ENCODE results near the gene UBE2M.

Gene UBE2M

DNA sequence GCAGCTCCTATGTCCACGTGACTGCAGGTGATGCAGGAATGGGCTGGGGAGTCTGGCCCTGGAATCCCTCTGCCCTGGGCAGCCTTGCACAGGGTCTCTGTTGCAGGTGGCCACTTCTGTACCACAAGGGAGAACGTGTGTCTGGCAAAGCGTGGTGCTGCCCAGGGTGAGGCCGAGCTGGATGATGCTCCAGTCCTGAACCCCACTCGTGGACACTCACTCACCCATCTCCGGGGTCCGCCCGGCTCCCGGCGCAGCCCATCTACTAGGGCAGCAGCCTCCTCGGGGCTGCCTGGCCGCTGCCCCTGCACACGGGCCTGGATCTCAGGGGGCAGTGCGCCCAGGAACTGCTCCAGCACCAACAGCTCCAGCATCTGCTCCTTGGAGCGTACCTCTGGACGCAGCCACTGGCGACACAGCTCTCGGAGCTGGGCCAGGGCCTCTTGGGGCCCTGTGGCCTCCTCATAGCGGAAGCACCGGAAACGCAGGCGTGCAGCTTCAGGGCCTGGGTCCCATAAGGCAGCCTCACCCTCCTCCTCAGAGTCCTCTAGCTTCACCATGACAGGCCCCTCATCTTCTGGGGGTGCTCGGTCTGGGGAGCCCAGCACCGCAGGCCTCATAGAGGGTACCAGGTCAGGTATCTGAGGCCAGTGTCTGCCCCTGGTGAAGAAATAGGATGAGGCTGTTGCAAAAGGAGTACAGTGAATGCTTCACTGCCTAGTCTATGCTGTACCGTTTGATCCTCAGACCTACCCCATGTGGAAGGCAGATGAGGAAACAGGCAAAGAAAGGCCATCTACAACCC is 12.6 kb upstream of the UBE2M start:
- no peak for DNase-seq

DNA sequence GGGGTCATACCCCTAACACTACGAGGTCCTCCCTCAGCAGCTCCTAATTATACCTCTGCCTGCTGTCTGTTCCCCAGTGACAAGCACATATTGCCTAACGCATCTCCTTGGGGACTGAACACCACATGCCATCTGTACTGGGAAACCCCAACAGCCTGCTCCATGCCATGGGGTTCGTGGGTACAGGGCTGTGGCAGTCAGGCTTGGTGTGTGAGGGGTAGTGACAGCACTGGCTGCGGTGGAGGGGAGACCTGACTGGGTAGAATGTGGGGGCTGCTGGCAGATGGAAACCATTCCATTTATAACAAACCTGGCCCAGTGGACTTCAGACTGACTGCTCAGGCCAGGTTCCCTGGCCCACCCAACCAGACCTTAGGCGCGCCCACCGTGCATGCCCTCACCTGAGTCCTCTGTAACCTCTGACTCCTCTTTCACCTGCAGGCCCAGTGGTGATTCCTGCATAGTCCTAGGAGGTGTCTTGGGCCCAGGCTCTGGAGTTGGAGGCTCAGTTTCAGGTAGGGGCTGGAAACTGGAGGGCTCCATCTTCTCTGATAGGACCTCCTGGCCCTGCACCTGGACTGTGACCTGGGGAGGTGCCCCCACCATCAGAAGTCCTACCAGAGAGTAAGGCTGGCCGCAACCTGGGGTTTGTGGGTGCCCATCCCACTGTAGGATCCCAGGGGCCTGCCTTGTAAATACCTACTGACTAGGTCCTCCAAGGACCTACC is 11.7 kb upstream of the UBE2M start:
- no peak for DNase-seq

DNA sequence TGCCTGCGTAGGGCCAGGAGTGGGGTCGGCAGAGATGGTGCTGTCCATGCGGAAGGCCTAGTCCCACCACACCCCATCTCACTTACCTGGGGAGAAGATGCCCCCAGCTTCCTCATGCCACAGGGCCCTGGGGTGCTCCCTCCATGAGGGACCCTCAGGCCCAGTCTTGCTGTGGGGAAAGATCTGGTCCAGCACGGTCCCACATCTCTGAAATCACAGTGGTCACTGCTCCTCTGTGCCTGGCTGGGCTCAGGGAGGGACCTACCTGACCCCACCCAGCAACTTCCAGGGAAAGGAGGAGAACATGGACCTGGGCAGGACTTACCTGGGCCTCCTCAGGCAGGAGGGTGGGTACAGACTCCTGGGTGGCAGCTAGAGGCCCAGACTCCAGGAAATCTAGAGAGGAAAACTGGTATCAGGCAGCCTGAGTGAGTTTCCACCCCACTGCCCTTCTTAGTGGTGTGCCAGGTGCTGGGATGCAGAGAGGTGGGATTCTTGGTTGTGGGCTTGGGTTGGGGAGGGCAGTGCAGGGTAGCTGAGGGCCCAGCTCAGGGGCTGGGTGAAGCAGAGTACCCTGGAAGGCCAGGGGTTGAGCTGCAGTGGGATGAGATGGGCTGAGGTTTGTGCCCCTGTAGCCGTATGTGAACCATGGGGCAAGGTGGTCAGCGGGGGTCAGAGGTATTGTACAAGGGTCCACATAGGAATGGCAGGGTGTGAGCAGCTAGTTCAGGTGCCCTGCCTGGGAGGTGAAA is 11.0 kb upstream of the UBE2M start:
- DNase-seq = no peak

DNA sequence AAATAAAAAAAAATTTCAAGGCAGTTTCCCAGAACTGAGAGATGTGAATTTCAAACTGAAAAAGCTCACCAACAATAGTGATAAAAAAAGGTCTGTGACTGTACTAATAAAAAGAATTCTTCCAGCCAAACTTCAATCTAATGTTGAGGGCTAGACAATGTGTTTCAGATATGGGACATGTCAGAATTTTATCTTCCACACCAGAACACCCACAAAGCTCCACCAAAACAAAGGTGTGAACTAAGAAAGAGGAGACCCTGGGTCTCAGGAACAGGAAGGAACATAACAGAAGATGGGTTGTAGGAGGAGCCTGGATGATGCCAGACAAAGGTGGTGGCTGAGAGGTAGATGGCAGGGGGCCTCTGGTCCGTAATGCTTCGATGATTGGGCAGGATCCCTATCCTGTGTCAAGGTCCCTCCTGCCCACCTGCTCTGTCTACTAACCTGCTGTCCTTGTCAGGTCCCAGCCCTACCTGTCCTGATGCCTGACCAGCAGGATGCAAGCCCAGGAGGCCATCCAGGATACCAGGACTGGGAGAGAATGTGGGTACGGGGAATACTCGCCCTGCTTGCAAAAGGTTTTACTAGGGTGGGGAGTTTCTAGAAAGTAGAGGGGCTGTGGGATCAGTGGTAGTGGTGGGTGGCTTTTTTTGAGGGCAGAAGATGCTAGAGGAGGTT is 10.2 kb upstream of the UBE2M start:
- DNase-seq = no peak

DNA sequence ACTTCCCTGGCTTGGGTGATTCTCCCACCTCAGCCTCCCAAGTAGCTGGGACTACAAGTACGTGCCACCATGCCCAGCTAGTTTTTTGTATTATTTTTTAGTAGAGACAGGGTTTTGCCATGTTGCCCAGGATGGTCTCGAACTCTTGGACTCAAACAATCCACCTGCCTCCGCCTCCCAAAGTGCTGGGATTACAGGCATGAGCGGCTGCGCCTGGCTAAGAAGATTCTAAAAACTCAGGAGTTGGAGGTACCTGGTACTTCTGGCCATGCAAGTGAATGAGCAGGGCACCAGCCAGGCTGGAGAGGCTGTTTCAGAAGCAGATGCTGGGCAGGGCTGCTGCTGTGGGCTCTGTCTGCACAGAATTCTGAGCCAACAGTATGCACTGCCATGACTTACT is 8.6 kb upstream of the UBE2M start:
- no peak for DNase-seq

DNA sequence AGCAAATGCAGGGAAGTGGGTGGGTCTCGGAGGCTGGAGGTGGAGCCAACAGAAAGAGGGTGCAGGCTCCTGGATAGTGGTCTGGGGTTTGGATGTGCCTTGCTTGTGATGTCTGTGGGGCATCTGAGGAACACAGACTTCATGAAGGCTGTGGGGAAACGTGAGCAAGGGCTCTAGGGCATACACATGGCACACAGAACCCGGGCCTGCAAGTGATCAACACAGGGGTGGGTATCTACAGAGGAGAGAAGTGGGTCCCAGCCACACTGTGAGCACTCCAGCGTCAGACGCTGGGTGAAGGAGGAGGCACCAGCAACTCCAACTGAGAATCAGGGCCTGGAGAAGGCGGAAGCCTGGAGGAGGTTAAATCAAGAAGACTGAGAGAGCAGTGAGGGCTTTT is 5.4 kb upstream of the UBE2M start:
- DNase-seq = no peak

DNA sequence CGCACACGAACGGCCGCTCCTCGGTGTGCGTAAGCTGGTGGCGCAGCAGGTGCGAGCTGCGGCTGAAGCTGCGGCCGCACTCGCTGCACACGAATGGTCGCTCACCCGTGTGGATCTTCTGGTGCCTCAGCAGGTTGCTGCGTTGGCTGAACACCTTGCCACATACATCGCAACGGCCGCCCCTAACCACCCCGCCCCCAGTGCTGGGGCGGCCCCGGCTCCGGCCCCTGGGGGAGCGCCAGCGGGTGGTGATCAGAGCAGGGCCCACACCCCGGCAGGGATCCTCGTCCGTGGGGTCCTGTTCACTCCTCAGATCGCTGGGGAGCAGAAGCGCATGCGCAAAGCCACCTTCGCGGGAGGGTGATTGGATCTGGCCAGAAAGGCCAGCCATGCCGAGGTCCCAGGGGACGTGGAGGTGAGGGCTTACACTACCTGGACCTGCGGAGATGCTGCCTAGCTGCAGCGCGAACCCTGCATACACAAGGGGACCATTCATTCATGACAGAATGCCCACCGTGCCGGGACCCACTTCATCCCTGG is 4.7 kb upstream of the UBE2M start:
- DNase-seq = no peak

DNA sequence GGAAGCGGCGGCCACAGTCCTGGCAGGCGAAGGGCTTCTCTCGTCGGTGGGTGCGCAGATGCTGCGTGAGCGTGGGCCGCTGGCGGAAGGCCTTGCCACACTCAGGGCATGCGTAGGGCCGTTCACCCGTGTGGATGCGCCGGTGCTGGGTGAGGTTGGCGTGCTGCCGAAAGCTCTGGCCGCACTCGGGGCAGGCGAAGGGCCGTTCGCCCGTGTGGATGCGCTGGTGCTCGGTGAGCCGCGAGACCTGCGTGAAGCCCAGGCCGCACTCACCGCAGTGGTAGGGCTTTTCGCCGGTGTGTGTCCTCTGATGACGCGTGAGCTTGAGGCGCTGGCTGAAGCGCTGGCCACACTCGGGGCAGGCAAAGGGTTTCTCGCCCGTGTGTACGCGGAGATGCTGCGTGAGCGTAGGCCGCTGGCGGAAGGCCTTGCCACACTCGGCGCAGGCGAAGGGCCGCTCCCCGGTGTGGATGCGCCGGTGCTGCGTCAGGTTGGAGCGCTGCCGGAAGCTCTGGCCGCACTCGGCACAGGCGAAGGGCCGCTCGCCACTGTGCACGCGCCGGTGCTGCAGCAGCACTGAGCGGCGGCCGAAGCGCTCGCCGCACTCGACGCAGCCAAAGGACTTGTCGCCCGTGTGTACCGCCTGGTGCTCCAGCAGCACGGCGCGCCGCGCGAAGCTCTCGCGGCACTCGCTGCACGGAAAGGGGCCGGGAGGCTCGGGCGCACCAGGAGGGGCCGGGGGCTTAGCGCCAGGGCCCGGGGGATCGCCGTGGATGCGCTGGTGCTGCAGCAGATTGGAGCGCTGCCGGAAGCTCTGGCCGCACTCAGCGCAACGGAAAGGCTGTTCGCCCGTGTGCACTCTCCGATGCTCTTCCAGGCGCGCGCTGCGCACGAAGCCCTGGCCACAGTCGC is 4.0 kb upstream of the UBE2M start:
- DNase-seq = no peak

DNA sequence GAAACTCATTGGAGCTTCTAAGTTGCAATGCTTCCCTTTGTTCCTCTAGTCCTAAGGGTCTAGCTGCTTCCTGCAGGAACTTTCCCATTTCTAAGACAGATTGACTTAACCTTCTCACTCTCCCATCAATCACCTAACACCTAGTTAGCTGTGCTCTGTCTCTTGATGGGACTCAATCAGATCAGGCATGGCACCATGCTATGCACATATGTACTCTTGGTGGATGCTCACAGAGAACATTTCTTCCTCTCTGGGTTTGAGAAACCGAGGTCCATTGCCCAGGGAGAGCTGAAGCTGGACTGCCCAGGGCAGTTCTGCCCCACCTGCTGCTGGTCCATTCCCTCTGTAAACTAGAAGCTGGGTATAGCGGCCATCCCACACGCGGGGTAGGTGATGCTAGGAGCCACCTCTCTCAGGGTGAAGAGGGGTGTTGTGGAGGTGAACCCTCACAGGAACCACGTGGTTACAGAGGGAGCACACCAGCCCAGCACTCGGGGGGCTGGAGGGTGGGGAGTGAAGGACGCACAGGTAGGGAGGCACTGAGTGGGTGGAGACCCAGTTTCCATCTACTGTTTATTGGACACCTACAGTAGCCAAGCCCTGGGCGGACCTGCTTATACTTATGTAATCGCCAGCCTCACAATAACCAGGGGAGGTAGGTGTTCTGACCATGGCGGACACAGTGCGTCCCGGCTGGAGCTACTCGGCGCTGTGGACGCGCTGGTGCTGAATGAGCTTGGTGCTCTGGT is 3.1 kb upstream of the UBE2M start:
- DNase-seq = no peak

DNA sequence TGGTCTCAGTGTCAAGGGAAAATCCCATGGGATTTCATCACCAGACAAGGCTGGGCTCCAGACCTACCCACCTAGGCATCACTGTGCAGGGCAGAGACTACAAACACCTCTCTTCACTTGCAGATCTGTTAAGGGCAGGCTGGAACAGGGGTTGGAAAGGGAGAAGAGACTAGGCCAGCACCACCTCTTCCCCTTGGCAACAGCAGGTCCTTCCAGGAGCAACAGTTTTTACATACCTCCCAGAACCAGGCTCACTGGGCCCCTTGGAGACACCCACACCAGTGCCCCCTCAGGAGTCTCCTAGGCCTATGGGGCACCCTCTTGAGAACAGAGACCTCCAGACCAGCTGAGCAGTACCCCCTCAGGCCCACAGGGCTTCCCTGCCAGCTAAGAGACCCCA is 2.5 kb upstream of the UBE2M start:
- no peak for DNase-seq

DNA sequence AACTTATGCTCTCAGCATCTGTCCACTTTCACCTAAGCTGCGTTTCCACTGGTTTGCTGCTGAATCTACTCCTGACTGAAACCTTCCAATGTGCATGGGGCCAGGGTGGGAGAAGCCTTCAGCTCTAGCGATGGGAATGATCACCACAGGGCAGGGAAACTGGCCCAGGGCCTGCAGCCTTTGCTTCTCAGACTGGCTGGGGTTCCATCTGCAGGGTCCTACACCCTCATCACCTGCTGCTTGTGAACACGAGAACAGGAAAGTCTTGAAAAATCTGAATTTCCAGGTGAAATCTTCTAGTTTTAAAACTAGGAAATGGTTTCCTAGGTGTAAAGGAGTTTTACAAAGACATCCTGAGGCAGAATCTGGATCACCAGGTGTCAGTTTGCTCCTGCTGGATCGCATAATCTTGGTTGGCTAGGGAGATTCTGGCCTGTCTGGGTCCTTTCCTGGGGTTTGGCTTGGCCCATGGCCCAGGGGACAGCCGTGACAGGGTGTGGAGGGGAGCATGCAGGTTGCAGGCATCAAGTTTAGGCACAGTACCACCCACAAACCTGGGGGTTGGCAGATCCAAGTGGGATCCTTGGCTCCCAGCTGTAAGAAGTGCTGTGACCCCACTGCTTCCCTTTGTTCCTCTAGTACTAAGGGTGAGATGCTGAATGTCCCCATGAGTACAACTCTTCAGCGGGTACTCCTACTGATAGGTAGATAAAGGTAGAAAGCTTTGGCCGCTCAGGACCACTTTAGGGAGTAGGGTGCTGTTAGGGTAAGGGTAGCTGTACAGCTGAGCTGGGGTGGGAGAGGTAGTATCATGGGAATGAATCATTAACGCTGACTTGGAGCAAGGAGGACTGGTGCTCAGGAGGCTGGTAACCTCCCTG is 1.8 kb upstream of the UBE2M start:
- no peak for DNase-seq

DNA sequence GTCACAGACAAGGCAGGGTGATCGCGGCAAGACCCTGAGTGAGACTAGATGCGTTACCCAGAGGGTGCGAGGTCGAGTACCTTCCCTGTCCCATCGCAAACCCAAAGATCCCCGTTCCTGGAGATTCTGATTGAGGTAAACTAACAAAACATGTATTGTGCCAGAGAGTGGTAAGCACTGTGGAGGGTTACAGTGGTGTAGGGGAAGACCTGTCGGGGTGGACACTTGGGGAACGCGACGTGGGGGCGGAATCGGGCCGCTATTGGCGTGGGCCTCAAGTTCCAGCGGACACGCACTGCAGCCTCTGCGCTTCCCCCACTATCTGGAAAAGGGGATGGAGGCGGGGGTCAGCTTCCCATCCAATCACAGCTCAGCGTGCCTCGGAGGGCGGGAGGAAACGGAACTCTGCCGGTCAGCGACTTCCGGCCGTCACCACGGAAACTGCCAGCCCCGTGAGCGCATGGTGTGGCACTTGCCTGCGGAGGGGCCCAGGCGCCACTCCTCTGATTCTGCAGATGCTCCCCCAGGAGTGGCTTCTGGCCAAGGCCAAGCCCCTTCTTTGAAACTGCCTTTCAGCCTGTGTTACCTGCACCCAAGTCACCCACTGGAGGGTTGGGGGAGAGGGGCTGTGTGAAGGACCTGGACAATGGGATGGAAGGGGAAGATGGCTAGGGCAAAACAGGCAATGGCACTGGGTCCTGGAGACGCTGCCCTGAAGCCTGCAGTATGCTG is 1.0 kb upstream of the UBE2M start:
- DNase-seq = no peak

DNA sequence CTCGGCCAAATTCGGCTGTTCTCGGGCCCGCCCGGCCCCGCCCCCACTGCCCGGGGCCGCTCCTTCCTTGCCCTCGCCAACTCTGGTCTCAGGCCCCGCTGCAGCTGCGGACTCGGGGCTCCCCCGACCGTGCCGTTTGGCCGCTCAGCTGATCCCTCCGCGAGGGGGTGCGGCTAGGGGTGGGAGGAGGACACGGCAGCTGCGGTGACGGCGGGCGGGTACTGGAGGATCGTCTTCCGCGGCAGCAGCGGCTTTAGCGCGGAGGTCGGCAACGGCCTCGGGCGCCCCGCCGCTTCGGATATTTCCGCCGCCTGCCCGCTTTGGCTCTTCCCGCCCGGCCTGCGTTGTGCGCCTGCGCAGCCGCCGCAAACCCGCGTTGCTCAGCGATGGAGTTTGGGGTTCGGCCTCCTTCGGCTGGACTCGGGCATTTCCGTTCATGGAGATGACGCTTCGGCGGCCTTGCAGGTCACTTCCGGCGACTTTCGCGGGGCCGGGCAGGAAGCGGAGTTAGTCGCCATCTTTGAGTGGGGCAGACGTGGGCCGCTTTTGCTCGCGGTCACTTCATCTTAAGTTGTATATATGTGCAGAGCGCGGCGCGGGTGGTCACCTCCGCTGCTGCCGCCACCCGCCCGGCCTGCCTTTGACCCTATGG is 338 bp upstream of the UBE2M start:
- no peak for DNase-seq

DNA sequence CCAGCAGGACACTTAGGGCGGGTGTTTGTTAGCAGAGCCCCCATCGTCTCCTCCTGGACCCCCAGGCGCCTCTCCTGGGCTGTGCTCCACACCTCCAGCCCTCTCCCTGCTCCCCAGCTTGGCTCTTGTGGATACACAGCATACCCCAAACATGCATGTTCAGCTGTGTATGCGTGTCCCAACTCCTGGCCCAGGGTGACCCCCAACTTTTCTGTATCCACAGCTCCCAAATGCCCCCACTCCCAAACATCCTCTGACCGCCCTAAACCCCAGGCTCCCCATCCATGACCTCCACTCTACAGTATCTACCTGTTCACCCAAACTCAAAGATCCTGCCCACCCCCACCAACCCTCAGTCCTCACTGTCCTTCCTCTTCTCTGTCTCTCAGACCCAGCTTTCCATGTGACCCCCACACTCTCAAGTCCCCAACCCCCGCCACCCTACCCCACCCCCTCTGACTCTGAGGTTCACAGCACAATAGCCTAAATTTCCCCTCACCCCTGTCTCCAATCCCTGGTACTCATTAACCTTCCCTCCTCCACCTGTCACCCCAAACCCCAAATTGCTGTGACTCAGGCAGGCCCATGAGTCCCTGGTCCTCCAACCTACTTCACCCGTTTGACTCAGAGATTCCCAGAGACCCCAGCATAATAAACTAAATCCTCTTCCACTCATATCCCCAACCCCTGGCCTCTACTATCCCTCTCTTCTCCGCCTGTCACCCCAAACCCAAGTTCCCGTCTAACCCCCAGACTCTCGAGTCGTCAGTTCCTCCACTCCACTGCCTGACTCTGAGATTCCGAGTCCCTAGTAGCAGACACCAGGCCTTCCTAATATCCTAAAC is 968 bp downstream of the UBE2M start:
- DNase-seq = no peak

DNA sequence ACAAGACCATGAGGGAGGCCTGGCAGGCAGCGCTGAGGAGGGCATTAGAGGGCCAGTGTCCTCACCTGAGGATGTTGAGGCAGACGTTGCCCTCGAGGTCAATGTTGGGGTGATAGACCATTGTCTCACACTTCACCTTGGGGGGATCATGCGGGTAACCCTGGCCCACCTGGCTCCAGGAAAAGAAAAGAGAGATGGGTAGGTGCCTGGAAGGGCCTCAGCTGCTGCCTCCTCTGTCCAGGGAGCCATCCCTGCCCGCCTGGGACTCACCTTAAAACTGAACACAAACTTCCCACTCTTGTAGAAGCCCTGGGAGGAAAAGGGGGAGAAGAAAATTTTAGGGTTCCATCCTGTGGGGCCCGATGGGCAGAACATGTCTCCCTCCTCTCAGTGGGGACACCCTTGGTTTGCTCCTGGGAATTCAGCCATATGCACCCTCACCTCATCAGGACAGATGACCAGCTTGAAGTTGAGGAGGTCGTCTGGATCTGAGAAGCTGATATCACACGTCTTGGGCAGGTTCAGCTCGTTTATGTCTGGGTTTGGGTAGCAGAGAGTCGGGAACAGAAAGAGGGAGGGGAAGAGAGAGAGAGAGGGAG is 1.7 kb downstream of the UBE2M start:
- no peak for DNase-seq

DNA sequence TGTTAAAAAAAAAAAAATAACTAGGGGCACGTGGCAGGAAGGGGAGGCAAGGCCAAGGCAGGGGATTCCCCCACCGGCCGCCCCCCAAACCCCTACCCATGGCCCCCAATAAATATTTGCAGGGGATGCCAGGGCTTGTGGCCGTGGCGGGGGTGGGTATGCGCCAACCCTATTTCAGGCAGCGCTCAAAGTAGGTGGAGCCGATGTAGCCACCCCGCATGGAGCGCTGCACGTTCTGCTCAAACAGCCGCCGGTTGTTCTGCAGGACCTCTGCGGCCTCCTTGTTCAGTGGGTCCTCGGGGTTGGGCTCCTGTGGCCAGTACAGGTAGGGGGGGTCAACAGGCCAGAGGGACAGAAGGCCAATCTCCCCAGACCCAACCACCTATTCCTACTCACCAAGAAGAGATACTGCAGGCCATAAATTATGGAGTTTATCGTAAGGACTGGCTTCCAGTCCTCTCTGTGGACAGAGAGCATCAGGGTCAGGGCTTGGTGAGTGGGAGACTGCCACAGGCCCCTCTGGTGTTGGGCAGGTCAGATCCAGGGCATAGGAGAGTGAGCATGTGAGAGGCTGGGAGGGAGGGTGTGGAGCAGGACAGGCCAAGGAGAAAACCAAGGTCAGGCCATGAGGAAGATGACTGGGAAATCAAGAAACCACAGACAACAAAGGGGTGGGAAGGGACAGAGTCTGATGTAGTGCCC is 2.3 kb downstream of the UBE2M start:
- DNase-seq = no peak
